Mucosa of rectum (tissue), 2 donors: Measurements from ENCODE around the gene FAT4.

ENCODE experiments used
- H3K27ac ChIP-seq, 2 donors: one replicate each; pipeline ENCODE4 v1.7.0; 2013; ENCODE audit warnings: inconsistent platforms in 2 of 2, low read depth in 2 of 2, low read length in 2 of 2
- H3K27me3 ChIP-seq, 2 donors: one replicate each; pipeline ENCODE4 v1.7.0; 2013; ENCODE audit warnings: low read length in 2 of 2; ENCODE audit not compliant: control insufficient read depth in 2 of 2, insufficient read depth in 2 of 2
- H3K36me3 ChIP-seq, 2 donors: one replicate each; pipeline ENCODE4 v1.7.0; 2013; ENCODE audit warnings: low read length in 2 of 2; ENCODE audit not compliant: control insufficient read depth in 2 of 2, insufficient read depth in 2 of 2
- H3K4me1 ChIP-seq, 2 donors: one replicate each; pipeline ENCODE4 v1.7.0; 2013; ENCODE audit warnings: low read length in 2 of 2, mild to moderate bottlenecking in 1 of 2; ENCODE audit not compliant: control insufficient read depth in 2 of 2, insufficient read depth in 2 of 2
- H3K4me3 ChIP-seq, 2 donors: one replicate each; pipeline ENCODE4 v1.7.0; 2013; ENCODE audit warnings: low read length in 2 of 2
- H3K9ac ChIP-seq, 2 donors: one replicate each; pipeline ENCODE4 v1.7.0; 2013; ENCODE audit warnings: low read length in 2 of 2, low read depth in 1 of 2, mild to moderate bottlenecking in 1 of 2
- H3K9me3 ChIP-seq, 2 donors: one replicate each; pipeline ENCODE4 v1.7.0; 2013; ENCODE audit warnings: low read length in 2 of 2; ENCODE audit not compliant: control insufficient read depth in 2 of 2
- donor health status: healthy.
- donor health status: Normal muscosa, but diverticular disease.

FAT4 gene

DNA sequence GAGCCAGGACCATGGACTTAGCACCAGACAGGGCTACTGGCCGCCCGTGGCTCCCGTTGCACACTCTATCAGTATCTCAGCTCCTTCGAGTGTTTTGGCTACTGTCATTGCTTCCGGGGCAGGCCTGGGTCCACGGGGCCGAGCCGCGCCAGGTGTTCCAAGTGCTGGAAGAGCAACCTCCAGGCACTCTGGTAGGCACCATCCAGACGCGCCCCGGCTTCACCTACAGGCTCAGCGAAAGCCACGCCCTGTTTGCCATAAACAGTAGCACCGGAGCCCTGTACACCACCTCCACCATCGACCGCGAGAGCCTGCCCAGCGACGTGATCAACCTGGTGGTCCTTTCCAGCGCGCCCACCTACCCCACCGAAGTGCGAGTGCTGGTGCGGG is 1.6 kb downstream of the FAT4 start:
- Histone ChIP-seq H3K4me1 (peaks cover 4 to 8% of the 10 kb centered on the region in 2 donors), H3K4me3 (peak overlapping the region; percentile 72 to 79), H3K9me3 (no peaks in the 10 kb centered on the region), H3K27me3 (peaks cover 11 to 21% of the 10 kb centered on the region in 2 donors), H3K36me3 (no peaks in the 10 kb centered on the region), H3K9ac (peak overlapping the region in 1 of 2 donors; percentile 74), H3K27ac (peak overlapping the region; percentile 78 to 79)

DNA sequence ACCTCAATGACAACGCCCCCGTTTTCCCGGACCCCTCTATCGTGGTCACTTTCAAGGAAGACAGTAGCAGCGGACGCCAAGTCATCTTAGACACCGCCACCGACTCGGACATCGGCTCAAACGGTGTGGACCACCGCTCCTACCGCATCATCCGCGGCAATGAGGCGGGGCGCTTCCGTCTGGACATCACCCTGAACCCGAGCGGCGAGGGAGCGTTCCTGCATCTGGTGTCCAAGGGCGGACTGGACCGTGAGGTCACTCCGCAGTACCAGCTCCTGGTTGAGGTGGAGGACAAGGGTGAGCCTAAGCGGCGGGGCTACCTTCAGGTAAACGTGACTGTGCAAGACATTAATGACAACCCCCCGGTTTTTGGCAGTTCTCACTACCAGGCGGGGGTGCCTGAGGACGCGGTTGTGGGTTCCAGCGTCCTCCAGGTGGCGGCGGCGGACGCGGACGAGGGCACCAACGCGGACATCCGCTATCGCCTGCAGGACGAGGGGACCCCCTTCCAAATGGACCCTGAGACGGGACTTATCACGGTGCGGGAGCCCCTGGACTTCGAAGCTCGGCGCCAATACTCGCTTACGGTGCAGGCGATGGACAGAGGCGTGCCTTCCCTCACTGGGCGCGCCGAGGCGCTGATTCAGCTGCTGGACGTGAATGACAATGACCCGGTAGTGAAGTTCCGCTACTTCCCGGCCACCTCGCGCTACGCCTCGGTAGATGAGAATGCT is 2.2 kb downstream of the FAT4 start:
- H3K27me3 ChIP-seq, result peaks cover 11 to 21% of the 10 kb centered on the region in 2 donors
- H3K4me3 ChIP-seq, result peak overlapping the region; percentile 72 to 79
- peak overlapping the region in 1 of 2 donors; percentile 74 for H3K9ac ChIP-seq
- H3K36me3 ChIP-seq, result no peaks in the 10 kb centered on the region
- peaks cover 4 to 8% of the 10 kb centered on the region in 2 donors for H3K4me1 ChIP-seq
- peak overlapping the region in 1 of 2 donors; percentile 78 for H3K27ac ChIP-seq
- no peaks in the 10 kb centered on the region for H3K9me3 ChIP-seq

DNA sequence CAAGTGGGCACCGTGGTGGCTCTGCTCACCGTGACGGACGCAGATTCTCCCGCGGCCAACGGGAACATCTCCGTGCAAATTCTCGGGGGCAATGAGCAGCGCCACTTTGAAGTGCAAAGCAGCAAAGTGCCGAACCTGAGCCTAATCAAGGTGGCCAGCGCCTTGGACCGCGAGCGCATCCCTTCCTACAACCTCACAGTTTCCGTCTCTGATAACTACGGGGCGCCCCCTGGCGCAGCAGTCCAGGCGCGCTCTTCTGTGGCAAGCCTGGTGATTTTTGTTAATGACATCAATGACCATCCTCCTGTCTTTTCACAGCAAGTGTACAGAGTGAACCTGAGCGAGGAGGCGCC is 2.7 kb downstream of the FAT4 start:
- no peaks in the 10 kb centered on the region for H3K36me3 ChIP-seq
- peak overlapping the region in 1 of 2 donors; percentile 34 for H3K9ac ChIP-seq
- no peaks in the 10 kb centered on the region for H3K9me3 ChIP-seq
- H3K4me3 ChIP-seq, result peak overlapping the region; percentile 72 to 79
- H3K27me3 ChIP-seq, result peaks cover 11 to 21% of the 10 kb centered on the region in 2 donors
- peaks cover 4 to 8% of the 10 kb centered on the region in 2 donors for H3K4me1 ChIP-seq
- no peak overlapping the region for H3K27ac ChIP-seq

DNA sequence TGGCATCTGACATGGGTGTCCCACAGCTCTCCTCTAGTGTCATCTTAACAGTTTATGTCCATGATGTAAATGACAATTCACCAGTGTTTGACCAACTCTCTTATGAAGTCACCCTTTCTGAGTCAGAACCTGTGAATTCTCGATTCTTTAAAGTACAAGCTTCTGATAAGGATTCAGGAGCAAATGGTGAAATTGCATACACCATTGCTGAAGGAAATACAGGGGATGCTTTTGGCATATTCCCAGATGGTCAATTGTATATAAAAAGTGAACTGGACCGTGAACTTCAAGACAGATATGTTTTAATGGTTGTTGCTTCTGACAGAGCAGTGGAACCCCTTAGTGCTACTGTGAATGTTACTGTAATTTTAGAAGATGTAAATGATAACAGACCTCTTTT is 4.6 kb downstream of the FAT4 start:
- Histone ChIP-seq H3K9me3 (no peaks in the 10 kb centered on the region), H3K27ac (no peak overlapping the region), H3K36me3 (no peaks in the 10 kb centered on the region), H3K9ac (no peak overlapping the region), H3K4me1 (peaks cover under 1 to 4% of the 10 kb centered on the region in 2 donors), H3K4me3 (peak overlapping the region in 1 of 2 donors; percentile 32), H3K27me3 (peaks cover 7 to 16% of the 10 kb centered on the region in 2 donors)

DNA sequence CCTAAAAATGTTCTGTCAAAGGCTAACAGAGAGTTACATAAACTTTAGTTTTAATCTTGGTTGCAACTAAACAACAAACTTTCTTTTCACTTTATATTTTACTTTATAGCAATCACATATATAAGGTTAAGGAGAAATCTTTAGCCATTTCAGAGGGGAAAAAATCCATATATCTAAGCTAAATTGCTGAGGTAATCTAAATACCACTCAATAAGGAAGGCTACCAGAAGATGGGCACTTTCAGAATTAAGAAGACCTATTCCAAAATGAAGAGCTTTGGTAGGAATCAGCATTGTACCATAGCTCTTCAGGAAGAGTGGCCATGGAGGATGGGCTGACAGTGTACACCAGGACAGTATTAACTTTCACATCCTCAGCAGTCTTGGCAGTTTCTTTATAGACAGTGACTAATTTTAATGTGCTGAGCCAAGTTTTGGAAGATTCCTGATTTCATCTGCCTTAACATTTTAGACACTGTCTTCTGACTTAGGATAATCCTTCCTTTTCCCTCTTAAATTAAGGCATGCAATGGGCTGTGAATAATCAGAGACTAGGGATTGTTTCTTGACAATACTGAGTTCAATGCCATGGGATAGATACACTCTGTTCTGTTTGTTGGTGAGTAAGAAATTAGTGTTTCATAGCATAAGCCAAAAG is 7.1 kb downstream of the FAT4 start:
- Histone ChIP-seq H3K9ac (no peak overlapping the region), H3K27ac (no peak overlapping the region), H3K27me3 (peaks cover 1 to 4% of the 10 kb centered on the region in 2 donors), H3K9me3 (no peaks in the 10 kb centered on the region), H3K36me3 (no peaks in the 10 kb centered on the region), H3K4me1 (no peaks in the 10 kb centered on the region), H3K4me3 (peak overlapping the region in 1 of 2 donors; percentile 0)

DNA sequence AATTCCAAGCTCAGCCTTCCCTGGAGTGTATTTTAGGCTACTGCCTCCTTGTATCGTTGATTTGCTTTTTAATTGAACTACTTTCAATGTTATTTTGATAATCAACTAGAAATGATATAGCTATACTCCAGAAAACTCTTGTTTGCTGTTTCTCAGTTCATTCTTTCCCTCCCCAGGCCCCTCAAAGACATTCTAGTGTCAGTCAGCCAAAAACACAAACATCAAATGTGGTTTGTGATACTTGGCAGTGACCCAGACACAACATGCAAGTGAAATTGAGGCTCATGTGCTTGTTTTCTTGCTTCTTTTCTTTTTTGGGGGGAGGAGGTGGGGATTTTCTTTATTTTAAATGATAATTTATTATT is 7.6 kb downstream of the FAT4 start:
- Histone ChIP-seq H3K27me3 (peaks cover 0 to under 1% of the 10 kb centered on the region in 2 donors), H3K9ac (no peak overlapping the region), H3K4me3 (peak overlapping the region in 1 of 2 donors; percentile 0), H3K4me1 (no peaks in the 10 kb centered on the region), H3K9me3 (no peaks in the 10 kb centered on the region), H3K36me3 (no peaks in the 10 kb centered on the region), H3K27ac (no peak overlapping the region)

DNA sequence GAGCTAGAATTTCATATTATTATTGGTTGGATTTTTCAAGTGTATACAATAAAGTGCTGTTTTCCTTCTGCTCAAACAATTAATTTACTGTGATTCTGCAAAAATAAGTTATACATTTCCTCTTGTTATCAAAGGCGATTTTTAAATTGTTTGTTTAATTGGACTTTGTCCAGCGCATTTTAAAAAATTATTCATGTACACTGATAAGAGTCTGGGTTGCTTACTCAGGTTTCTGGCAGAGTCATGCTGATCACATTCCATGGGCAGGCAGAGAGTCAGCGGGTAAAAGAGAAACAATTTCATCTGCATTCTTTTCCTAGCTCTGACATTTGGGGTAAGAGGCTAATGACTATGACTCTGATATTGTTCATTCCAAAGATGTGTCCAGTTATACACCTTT is 8.9 kb downstream of the FAT4 start:
- H3K4me1 ChIP-seq, result no peaks in the 10 kb centered on the region
- H3K27ac ChIP-seq, result no peak overlapping the region
- H3K27me3 ChIP-seq, result no peaks in the 10 kb centered on the region

DNA sequence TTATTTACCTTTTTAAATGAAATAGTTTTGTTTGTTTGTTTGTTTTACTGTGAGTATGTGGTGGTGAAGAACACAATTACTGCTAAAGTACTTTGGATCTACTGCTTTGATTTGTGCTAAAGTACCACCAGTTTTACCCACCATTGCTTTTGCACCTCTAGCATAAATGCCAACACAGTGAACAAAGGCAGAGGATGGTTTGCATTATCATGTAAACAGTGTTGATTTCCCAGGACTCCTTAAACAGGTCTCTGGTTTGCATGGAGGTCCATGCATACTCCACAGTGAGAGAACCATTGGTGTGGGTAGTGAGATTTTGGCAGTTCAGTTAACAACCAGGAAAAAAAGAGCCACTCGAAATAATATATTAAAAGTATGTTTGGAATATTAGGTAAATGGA is 11.0 kb downstream of the FAT4 start:
- Histone ChIP-seq H3K4me3 (no peak overlapping the region), H3K9me3 (no peaks in the 10 kb centered on the region)

More for the DNA sequence above, 8.9 kb downstream of the FAT4 start:
- no peak overlapping the region for H3K9ac ChIP-seq
- no peaks in the 10 kb centered on the region for H3K9me3 ChIP-seq
- H3K36me3 ChIP-seq, result no peaks in the 10 kb centered on the region
- no peak overlapping the region for H3K4me3 ChIP-seq

DNA sequence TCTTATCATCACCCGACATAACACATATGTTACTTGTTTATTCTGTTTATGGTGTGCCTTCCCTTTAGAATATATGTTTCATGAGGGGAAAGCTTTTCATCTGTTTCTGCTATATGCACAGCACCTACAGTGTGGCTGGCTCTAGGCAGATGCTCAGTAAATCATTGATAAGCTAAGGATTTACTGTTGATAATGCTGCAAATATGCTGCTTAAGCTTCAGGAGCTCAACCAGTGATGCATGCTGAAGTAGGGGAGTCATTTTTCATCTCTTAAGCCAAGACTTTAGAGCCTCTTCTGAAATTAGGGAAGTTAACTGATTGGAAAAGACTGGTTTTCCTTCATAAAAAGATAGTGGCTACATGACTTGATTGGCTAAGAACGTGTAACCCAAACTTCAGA is 16.4 kb downstream of the FAT4 start:
- no peak overlapping the region for H3K9ac ChIP-seq
- H3K4me1 ChIP-seq, result no peaks in the 10 kb centered on the region
- no peak overlapping the region for H3K27ac ChIP-seq

More for the DNA sequence above, 11.0 kb downstream of the FAT4 start:
- Histone ChIP-seq H3K27ac (no peak overlapping the region), H3K27me3 (no peaks in the 10 kb centered on the region), H3K36me3 (no peaks in the 10 kb centered on the region), H3K4me1 (no peaks in the 10 kb centered on the region), H3K9ac (no peak overlapping the region)

DNA sequence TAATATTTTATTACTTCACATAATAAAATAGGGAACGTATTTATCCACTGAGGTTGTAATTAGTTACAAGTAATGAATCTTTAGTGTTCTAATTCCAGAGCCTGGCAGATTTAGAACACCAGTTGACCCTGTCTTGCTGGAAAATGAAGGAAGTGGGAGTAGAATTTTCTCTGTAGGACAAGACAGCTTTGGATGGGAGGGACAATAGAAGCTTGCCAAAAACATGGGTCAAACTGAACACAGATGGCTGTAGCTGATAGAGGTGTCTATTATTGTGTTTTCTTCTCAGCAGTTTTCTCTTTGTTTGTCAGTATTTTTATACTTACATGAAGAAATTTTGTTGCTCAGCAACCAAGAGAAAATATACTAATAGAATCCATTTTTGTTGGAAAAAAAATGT is 20.2 kb downstream of the FAT4 start:
- Histone ChIP-seq H3K27ac (no peak overlapping the region), H3K27me3 (no peaks in the 10 kb centered on the region), H3K9ac (no peak overlapping the region), H3K4me1 (no peaks in the 10 kb centered on the region), H3K36me3 (no peaks in the 10 kb centered on the region), H3K4me3 (no peak overlapping the region), H3K9me3 (no peaks in the 10 kb centered on the region)

More for the DNA sequence above, 16.4 kb downstream of the FAT4 start:
- H3K4me3 ChIP-seq, result no peak overlapping the region
- no peaks in the 10 kb centered on the region for H3K9me3 ChIP-seq
- H3K36me3 ChIP-seq, result no peaks in the 10 kb centered on the region
- no peaks in the 10 kb centered on the region for H3K27me3 ChIP-seq
